Endothelial cell of umbilical vein (primary cell): ENCODE data around the gene CST9L. TPM values are rescaled to one million over a fixed set of nuclear protein-coding genes. Genes with fewer than 3 reads are reported as not detected.

Source experiments
- Bru-seq: library from RNA; stranded (reverse); fragments of 400-500 nt; gene quantifications from one replicate; lab custom pipeline; 2021; lab: Mats Ljungman, UMichigan
- BruChase-seq, 2 experiments: library from RNA; stranded (reverse); fragments of 400-500 nt; gene quantifications; one replicate each; lab custom pipeline; 2021; lab: Mats Ljungman, UMichigan
- BruUV-seq: library from RNA; stranded (reverse); fragments of 400-500 nt; replicated peaks from 2 replicates; lab custom pipeline; 2021; lab: Mats Ljungman, UMichigan
- CTCF ChIA-PET: fragments of 300-600, 350-600 bp; sonication (Branson Sonifier 250); formaldehyde crosslinking; loops from one replicate; lab custom pipeline; 2021; ENCODE audit warnings: antibody characterized with exemption, inconsistent platforms; lab: Charles Lee
- POLR2A ChIA-PET: fragments of 300-600, 350-600 bp; sonication (Branson Sonifier 250); formaldehyde crosslinking; loops from one replicate; lab custom pipeline; 2021; ENCODE audit warnings: antibody characterized with exemption, inconsistent platforms; lab: Charles Lee
- DNase-seq: peaks from one replicate; pipeline ENCODE4 v3.0.0-alpha.2; 2011; ENCODE audit warnings: low read depth, low spot score
- FAIRE-seq: peaks from 2 replicates; lab custom pipeline; 2011; peaks lifted over from hg19 to GRCh38; lab: Jason Lieb, UNC
- H2AFZ ChIP-seq: 2 replicates; pipeline ENCODE4 v1.6.0; 2012; ENCODE audit warnings: low read depth, low read length, control low read depth, inconsistent platforms
- H3K27ac ChIP-seq: 2 replicates; pipeline ENCODE4 v1.5.1; 2011; ENCODE audit warnings: low read depth, mild to moderate bottlenecking, control low read depth, low read length, moderate library complexity; ENCODE audit not compliant: insufficient read depth
- H3K27me3 ChIP-seq, 2 experiments: 2 replicates each; pipeline versions ENCODE4 v1.6.0 to v1.6.1; 2011; ENCODE audit warnings: low read length in 2 of 2, mixed read lengths in 1 of 2; ENCODE audit not compliant: control insufficient read depth in 2 of 2, insufficient read depth in 2 of 2
- H3K36me3 ChIP-seq, 2 experiments: 2 replicates in 1 of 2; 3 replicates in 1 of 2; pipeline ENCODE4 v1.5.1; 2011; ENCODE audit warnings: low read length in 2 of 2, mild to moderate bottlenecking in 1 of 2, moderate library complexity in 1 of 2; ENCODE audit not compliant: control insufficient read depth in 2 of 2, insufficient read depth in 2 of 2; ENCODE audit errors: extremely low read depth in 1 of 2
- H3K4me1 ChIP-seq: 3 replicates; pipeline ENCODE4 v1.5.1; 2011; ENCODE audit warnings: mild to moderate bottlenecking, low read length; ENCODE audit not compliant: control insufficient read depth, insufficient read depth; ENCODE audit errors: extremely low read depth
- H3K4me2 ChIP-seq: 2 replicates; pipeline ENCODE4 v1.6.1; 2011; ENCODE audit warnings: low read length, control low read depth, mixed read lengths; ENCODE audit not compliant: insufficient read depth
- H3K4me3 ChIP-seq, 3 experiments: fragments of 200-600 bp in 1 of 3; sonication (generic), shearing (Covaris generic) in 1 of 3; replicated peaks in 1 of 3; 2 replicates each; pipeline ENCODE4 v1.5.1; 2011 to 2016; ENCODE audit warnings: control low read depth in 3 of 3, low read length in 3 of 3, mild to moderate bottlenecking in 2 of 3, inconsistent platforms in 1 of 3, low read depth in 1 of 3, moderate library complexity in 1 of 3; ENCODE audit not compliant: insufficient read depth in 1 of 3
- H3K79me2 ChIP-seq: 2 replicates; pipeline ENCODE4 v1.6.0; 2012; ENCODE audit warnings: low read length, inconsistent platforms; ENCODE audit not compliant: control insufficient read depth, insufficient read depth
- H3K9ac ChIP-seq: replicated peaks from 2 replicates; pipeline ENCODE3; 2011; ENCODE audit warnings: low read length, control low read depth; ENCODE audit not compliant: insufficient read depth; ENCODE audit errors: extremely low read depth
- H3K9me1 ChIP-seq: replicated peaks from 3 replicates; pipeline ENCODE4 v1.6.0; 2011; ENCODE audit warnings: mild to moderate bottlenecking, low read length; ENCODE audit not compliant: control insufficient read depth, insufficient read depth; ENCODE audit errors: extremely low read depth
- H3K9me3 ChIP-seq: replicated peaks from 2 replicates; pipeline ENCODE4 v1.5.1; 2012; ENCODE audit warnings: low read length, inconsistent platforms; ENCODE audit not compliant: control insufficient read depth, insufficient read depth
- H4K20me1 ChIP-seq: replicated peaks from 2 replicates; pipeline ENCODE3; 2011; ENCODE audit warnings: mild to moderate bottlenecking, low read length; ENCODE audit not compliant: control insufficient read depth, insufficient read depth; ENCODE audit errors: extremely low read depth
- EZH2 ChIP-seq: IDR thresholded peaks from 2 replicates; pipeline ENCODE4 v1.6.1; 2012; ENCODE audit warnings: borderline replicate concordance, low read depth, mild to moderate bottlenecking, moderate library complexity, low read length, inconsistent platforms; ENCODE audit not compliant: severe bottlenecking
- FOS ChIP-seq: IDR thresholded peaks from 2 replicates; pipeline ENCODE4 v1.6.1; 2011; ENCODE audit warnings: mild to moderate bottlenecking, low read length, moderate library complexity, borderline replicate concordance; ENCODE audit not compliant: insufficient read depth
- GATA2 ChIP-seq: IDR thresholded peaks from 2 replicates; pipeline ENCODE4 v1.7.0; 2011; ENCODE audit warnings: low read depth, mild to moderate bottlenecking, moderate library complexity, mixed read lengths, low read length; ENCODE audit not compliant: insufficient read length, insufficient read depth
- JUN ChIP-seq: IDR thresholded peaks from 2 replicates; pipeline ENCODE4 v1.6.1; 2011; ENCODE audit warnings: borderline replicate concordance, low read depth; ENCODE audit not compliant: insufficient read length, insufficient read depth
- MYC ChIP-seq: IDR thresholded peaks from one replicate; pipeline ENCODE4 v1.6.1; 2011; ENCODE audit warnings: mild to moderate bottlenecking, low read depth, low read length
- POLR2A ChIP-seq: IDR thresholded peaks from 2 replicates; pipeline ENCODE4 v1.6.1; 2012; ENCODE audit warnings: low read depth, mild to moderate bottlenecking, control low read depth, low read length
- POLR2AphosphoS5 ChIP-seq: IDR thresholded peaks from 2 replicates; pipeline ENCODE4 v1.6.1; 2012; ENCODE audit warnings: low read depth, mild to moderate bottlenecking, control low read depth, low read length, moderate library complexity; ENCODE audit not compliant: insufficient read depth
- dilution Hi-C: fragments of 300-500 bp; cut with MboI; formaldehyde crosslinking; loops from one replicate; pipeline ENCODE4 v1.15.0; 2019; ENCODE audit warnings: low sequenced_read_pairs; ENCODE audit not compliant: extremely low pct_ligation_motif_present
- intact Hi-C: fragments of 100-400 bp; cut with micrococcal nuclease; formaldehyde crosslinking; loops from one replicate; pipeline ENCODE4 v1.10.0; 2022
- long read RNA-seq: library from polyadenylated mRNA; stranded (forward); transcript quantifications from one replicate; pipeline ENCODE4 v2.0.0, GENCODE V29; 2021
- polyA minus RNA-seq, 3 experiments: library from RNA; depleted of rRNA, polyadenylated mRNA; stranded (reverse); fragments of >200 nt; gene quantifications; 1 replicate in 1 of 3; 2 replicates in 2 of 3; pipeline ENCODE4 v1.2.3, GENCODE V29; 2011
- polyA plus RNA-seq, 4 experiments: library from polyadenylated mRNA; depleted of rRNA in 3 of 4; stranded (reverse) in 3 of 4; unstranded in 1 of 4; fragments of >200 nt; gene quantifications; 2 replicates each; pipeline versions ENCODE4 v1.2.1 to v1.2.3, GENCODE V29; 2011 to 2012; ENCODE audit warnings: missing spikeins in 1 of 4
- total RNA-seq: library from RNA; stranded (reverse); gene quantifications from 2 replicates; pipeline ENCODE4 v1.2.3, GENCODE V29; 2021
- TF ChIP-seq, protein P1 (sequence below), 2 donors: IDR thresholded peaks; 1 replicate in 1 of 2; 2 replicates in 1 of 2; pipeline ENCODE4 v1.5.1; 2011; ENCODE audit warnings: low read length in 2 of 2, mild to moderate bottlenecking in 2 of 2, moderate library complexity in 2 of 2, control low read depth in 1 of 2, inconsistent platforms in 1 of 2, low read depth in 1 of 2; ENCODE audit not compliant: insufficient read depth in 1 of 2; ENCODE audit errors: extremely low read depth in 1 of 2
- TF ChIP-seq, protein P2 (sequence below): IDR thresholded peaks from 2 replicates; pipeline ENCODE4 v1.6.1; 2011; ENCODE audit not compliant: insufficient read depth, insufficient read length

The CST9L gene, protein sequence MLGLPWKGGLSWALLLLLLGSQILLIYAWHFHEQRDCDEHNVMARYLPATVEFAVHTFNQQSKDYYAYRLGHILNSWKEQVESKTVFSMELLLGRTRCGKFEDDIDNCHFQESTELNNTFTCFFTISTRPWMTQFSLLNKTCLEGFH
- total RNA-seq: not detected in 2 replicates
- not detected in 2 replicates for polyA plus RNA-seq
- not detected in 2 replicates for polyA plus RNA-seq (2011; cell fraction: cytosol; rRNA removed)
- not detected in 2 replicates for polyA plus RNA-seq (2011; cell fraction: nucleus; rRNA removed)
- not detected in 2 replicates for polyA plus RNA-seq (2012)
- polyA minus RNA-seq: not detected in 2 replicates
- not detected for polyA minus RNA-seq (2011; cell fraction: cytosol; rRNA and poly(A)+ RNA removed)
- polyA minus RNA-seq (2011; cell fraction: nucleus; rRNA and poly(A)+ RNA removed): not detected in 2 replicates
- not detected for Bru-seq, nascent RNA
- not detected for BruChase-seq, experiment 1, labeled RNA remaining after a 6-hour chase
- not detected for BruChase-seq, experiment 2, labeled RNA remaining after a 2-hour chase
- long read RNA-seq: 0 reads

DNA sequence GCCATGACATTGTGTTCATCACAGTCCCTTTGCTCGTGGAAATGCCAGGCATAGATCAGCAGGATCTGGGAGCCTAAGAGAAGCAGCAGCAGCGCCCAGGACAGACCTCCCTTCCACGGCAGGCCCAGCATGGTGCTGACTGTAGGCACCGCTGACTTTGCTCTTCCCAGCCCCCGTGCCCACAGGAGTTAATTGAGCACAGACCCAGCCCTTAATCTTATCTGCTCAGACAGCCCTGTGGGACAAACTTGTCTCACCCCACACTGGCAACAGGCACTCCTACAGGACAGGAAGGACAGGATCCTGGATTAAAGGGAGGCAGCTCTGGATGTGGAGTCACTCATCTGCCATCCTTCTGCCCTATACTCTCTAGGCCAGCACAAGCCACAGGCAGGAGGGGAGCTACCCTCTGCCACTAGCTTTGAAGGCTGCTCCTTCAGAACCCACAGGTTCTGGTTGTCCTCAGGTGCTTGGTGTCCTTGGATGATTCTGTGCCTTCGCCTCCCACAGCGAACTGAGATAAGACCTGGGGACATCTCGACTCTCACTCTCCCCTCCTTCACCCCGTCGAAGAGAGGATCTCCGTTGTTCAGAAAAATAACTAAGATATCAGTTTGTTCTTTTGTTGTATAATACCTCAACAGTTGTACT lies at the start of gene CST9L:
Gene CST9L (minus strand): TSS at position 165 of the 651 bp plus-strand sequence. CDS start 34 bp downstream, at position 131.
- Histone ChIP-seq H3K4me1 (no peaks in the 10 kb centered on the region), H3K9me3 (no peaks in the 10 kb centered on the region), H3K36me3 (no peaks in the 10 kb centered on the region), H4K20me1 (no peaks in the 10 kb centered on the region), H3K27ac (no peak within 1 kb of the TSS), H3K4me3 (no peak within 1 kb of the TSS), H3K9me1 (no peaks in the 10 kb centered on the region), H3K79me2 (no peaks in the 10 kb centered on the region), H2AFZ (no peak within 1 kb of the TSS), H3K4me2 (no peak within 1 kb of the TSS), H3K9ac (no peak within 1 kb of the TSS), H3K27me3 (no peaks in the 10 kb centered on the region)
- BruUV-seq: no TSS peak
- TF ChIP-seq JUN: no peak
- TF ChIP-seq, protein P1, sequence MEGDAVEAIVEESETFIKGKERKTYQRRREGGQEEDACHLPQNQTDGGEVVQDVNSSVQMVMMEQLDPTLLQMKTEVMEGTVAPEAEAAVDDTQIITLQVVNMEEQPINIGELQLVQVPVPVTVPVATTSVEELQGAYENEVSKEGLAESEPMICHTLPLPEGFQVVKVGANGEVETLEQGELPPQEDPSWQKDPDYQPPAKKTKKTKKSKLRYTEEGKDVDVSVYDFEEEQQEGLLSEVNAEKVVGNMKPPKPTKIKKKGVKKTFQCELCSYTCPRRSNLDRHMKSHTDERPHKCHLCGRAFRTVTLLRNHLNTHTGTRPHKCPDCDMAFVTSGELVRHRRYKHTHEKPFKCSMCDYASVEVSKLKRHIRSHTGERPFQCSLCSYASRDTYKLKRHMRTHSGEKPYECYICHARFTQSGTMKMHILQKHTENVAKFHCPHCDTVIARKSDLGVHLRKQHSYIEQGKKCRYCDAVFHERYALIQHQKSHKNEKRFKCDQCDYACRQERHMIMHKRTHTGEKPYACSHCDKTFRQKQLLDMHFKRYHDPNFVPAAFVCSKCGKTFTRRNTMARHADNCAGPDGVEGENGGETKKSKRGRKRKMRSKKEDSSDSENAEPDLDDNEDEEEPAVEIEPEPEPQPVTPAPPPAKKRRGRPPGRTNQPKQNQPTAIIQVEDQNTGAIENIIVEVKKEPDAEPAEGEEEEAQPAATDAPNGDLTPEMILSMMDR (IDR thresholded peaks at IDR 0.05; ENCODE audit: extremely low read depth in 1 of 2, insufficient read depth in 1 of 2, low read depth in 1 of 2, low read length in 2 of 2): no peak
- TF ChIP-seq POLR2AphosphoS5: no peak
- TF ChIP-seq MYC: no peak
- TF ChIP-seq, protein P2, sequence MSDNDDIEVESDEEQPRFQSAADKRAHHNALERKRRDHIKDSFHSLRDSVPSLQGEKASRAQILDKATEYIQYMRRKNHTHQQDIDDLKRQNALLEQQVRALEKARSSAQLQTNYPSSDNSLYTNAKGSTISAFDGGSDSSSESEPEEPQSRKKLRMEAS: no peak
- TF ChIP-seq POLR2A: no peak
- no peak for TF ChIP-seq EZH2
- no peak for TF ChIP-seq FOS
- no peak for TF ChIP-seq GATA2
- dilution Hi-C loops (no loop called here), intact Hi-C loops (no loop called here)
- POLR2A ChIA-PET: no interaction called here
- no peak for DNase-seq
- CTCF ChIA-PET: no interaction called here
- no peak for FAIRE-seq
